ENCODE data around the gene SORCS2.

The SORCS2 gene

DNA sequence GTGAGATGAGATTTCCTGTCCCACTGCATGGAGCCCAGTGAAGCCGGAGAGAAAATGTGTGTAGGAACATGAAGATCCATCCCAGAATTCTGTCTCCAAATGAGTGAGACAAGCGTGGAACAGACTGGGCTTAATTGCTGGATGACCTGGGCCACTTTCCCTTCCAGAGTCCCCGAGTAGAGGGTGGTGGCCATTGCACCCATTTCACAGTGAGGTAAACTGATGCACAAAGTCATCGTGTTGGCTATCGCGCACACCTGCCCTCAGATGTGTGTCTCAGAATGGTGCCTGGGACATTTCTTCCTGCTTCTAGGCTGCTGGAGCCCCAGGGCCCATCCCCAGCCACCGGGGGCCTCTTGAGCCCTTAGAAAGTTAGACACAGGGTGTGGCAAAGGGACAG is 285.4 kb downstream of the SORCS2 start:
- no peak for DNase-seq (ENCODE audit: low spot score)

DNA sequence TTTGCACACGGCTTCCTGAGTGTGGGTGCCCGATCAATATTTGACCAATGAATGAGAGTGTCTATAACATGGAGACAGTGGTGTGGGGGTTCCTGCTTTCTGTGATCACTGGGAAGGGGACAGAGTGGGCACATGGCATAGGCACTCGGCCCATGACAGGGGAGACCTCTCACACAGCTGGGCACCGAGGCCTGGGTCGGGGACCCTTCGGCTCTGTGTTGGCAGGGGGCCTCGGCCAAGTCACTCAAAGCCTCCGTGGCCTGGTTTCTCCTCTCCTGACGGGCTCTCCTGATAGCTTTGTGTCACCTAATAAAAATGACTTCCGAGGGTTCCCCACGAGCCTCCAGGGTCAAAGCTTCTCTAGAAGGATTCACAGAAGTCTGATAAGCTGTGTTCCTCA is 286.3 kb downstream of the SORCS2 start:
- no peak for DNase-seq (ENCODE audit: low spot score)

DNA sequence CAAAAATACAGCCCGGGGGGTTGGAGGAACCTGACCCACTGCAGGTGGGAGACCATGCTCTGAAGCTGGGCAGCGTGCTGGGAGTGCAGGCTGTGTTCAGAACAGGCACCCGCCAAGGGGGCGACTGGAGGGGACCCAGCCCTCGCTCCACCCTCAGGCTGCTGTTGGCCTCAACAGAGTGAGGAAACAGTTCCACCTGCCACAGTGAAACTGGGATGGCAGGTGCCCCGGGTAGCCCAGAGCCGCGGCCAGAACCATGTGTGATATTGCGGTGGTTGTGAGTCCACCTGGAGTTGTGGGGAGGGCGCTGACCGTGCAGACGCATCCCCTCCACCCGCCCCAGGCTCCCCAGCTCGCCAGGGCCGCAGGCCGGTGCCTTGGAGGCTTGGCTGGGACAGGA is 288.1 kb downstream of the SORCS2 start:
- no peak for DNase-seq (ENCODE audit: low spot score)

DNA sequence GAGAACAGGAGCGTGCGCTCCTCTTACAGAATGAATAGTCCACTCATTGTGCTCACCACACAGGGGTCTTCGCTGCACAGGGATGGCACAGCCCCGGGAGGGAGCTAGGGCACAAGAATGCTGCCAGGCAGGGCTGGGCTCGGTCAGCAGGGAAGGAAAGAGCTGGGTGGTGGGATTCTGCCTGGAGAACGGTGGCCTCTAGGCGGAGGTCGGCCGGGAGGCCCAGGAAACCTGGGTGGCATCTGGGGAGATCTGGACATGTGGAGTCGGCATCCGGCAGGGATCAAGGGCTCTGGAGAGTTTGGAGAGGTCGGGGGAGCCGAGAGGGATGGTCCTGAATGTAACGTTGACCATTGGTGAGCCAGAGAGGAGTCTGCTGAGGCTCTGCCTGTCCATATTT is 288.9 kb downstream of the SORCS2 start:
- no peak for DNase-seq (ENCODE audit: low spot score)

DNA sequence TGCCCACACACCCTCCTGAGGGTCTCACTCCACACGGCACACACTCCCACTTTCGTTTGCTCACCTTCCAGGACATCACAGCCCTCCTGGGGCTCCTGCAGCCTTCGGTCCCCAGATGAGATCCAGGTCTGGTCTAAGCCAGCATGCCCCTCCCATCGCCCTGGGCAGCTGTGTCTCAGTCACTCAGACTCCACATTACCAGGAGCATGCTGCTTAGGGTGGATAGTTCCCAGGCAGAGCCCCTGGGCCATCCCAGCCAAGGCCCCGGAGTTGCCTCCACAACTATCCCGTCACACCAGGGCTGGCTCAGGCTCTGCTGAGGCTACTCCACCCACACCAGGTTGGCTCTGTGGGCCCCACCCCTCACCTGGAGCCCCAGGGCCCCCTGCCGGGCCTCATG is 292.8 kb downstream of the SORCS2 start:
- no peak for DNase-seq (ENCODE audit: low spot score)

DNA sequence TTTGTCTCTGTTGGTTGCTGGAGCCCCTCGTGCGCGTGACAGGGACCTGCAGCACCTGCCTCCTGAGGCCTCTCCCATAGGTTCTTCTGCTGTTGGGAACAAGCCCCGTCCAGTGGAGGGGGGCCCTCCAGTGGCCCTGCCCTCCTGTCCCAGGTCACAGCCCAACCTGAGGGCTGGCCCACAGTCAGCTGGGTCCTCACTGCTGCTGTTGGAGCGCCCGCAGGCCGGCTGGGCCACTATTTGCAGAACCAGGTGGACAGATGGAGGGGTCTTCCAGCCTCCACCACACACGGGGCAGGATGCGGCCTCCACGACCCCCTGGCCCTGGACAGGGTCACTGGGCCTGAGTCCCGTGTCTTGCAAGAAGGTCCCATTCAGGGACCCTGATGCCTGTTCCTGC is 293.8 kb downstream of the SORCS2 start:
- DNase-seq (ENCODE audit: low spot score) = no peak

DNA sequence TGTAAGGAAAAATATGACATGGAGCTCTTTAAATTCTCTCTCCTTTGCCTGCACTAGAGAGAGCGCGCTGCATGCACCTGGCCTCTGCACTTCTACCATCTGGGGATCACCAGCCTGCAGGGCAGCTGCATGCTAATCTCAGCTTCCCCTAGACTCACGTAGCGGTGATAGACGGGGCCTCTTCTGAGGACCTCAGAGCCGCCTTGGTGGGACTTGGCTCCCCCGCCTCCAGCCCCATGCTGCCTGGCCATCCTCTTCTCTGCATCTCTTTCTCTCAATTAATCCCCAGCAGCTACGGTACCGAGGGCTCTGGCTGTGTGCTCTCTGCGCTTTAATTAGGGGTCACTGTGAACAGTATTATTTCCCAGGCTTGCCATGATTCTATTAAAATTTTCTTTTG is 295.2 kb downstream of the SORCS2 start:
- no peak for DNase-seq (ENCODE audit: low spot score)

DNA sequence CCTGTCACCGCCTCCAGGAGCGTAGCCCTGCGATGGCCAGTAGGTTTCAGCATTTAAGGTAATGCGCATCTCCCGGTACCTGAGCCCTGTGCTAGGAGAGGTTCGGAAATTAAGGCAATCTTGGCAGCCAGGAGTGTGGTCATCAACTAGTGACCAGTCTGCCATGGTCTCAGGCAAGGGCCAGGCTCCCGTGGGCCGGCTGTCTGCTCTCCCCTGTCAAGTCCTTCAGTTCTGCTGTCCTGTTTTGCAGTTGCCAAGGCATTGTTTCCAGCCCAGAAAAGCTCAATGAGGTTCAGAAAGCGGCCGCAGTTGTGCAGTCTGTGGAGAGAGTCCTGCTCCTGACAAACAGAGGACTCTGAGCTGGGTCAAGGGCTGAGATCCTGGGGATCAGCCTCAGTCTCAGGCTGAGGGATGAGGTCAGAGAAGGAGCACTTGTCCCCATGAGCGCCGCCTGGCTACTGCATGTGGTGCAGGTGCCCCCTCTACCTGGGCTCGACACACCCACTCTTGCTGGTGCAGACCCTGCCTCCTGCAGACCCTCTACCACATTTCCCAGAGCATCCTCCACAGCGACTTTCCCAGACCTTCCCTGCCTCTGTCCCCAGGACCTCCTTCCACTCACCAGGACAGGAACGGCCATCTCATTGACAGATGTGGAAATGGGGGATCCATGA is 295.8 kb downstream of the SORCS2 start:
- no peak for DNase-seq (ENCODE audit: low spot score)

DNA sequence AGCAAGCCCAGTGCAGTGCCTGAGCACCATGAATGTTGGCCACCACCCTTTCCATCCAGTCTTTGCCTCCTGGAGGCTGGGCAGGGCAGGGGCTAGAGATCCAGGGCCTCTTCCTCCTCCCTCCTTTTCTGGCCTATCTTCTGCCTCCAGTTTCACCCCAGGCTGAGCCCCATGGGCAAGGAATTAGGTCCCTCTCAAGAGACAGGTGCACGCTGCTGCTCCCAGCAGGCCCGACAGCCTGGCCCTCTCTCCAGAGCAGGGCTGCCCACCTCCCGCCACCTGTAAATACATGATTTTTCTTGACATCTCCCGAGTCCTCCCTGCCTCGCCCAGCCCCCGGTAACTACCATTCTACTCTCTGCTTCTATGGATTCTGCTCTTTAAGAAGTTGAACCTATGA is 299.6 kb downstream of the SORCS2 start:
- DNase-seq (ENCODE audit: low spot score) = no peak

DNA sequence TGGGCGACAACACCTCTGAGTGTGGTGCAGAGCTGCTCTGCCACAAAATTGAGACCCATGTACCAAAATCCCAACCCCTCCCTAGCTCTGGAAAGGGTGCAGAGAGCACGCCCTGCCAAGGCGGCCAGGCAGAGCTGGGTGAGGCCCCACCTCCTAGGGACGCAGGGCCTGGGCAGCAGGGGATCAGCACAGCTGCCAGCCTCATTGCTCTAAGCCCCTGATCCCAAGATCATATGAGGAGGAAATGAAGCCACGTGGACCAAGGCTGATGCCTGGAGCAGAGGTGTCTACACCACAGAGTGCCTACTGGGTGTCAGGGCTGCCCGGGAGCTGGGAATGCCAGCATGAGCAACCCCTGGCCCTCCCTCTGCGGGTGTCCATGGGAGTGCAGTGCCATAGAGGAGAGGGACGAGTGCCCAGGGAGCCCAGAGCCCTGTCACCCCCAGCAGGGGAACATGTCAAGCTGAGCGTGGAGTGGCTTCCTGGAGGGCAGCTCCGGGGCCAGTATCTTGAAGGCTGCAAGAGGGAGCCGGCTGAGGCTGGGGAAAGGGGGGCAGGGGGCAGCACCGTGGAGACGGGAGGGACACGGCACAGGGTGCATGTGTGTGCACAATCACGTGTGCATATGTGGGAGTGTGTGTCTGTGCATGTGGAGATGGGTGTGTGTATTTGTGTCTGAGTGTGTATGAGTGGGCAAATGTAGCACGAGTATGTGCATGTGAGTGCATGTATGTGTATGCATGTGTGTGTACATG is 306.3 kb downstream of the SORCS2 start:
- DNase-seq (ENCODE audit: low spot score) = no peak

DNA sequence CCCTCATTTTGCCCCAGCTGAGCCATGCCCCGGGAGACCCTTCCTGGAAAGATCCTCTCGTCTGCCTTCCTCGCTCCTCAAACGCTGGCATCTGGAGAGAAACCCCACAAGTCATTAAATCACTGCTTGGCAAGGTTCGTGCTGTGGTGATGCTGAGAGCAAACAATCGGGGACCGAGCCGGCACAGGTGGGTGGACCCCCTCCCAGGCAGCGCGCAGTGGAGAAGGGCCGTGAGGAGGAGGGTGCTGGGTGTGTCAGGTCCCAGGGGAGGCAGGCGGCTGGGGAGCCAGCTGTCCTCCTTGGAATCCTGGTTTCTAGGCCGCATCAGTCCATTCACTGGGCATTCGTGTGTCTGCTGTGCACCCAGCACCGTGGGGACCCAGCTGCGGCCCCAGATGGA is 307.3 kb downstream of the SORCS2 start:
- no peak for DNase-seq (ENCODE audit: low spot score)

DNA sequence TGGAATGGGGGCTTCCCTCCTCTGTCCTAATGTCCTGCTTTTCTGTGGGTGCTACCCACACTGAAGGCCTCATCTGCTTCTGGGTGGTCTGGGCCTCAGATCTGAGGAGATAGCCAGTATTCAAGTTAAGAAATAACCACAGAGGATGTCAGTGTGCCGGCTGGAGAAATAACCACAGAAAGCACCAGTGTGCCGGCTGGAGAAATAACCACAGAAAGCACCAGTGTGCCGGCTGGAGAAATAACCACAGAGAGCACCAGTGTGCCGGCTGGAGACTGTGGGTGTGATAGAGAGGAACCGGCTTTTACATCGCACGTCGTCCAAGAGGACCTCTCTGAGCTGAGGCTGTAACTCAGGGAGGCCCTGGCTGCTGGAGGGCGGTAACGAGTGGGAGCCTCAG is 308.1 kb downstream of the SORCS2 start:
- DNase-seq (ENCODE audit: low spot score) = no peak

DNA sequence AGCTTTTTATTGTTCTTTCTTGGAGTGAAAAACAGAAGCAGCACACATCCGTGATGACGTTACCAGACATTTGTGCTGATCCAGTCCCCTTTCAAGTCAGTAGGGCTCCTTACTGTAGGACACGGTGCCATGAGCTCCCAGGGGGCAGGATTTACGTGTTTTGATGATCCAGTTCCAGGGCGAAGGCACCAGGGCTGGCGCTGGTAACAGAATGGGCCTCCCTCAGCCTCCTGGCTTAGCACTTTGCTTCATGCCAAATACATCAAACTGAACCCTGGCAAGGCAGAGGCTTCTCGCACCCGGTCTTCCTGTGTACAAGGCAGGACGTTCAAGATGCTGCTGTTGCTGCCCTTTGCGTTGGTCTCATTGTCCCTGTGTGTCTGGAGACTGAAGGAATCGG is 309.0 kb downstream of the SORCS2 start:
- DNase-seq (ENCODE audit: low spot score) = no peak

DNA sequence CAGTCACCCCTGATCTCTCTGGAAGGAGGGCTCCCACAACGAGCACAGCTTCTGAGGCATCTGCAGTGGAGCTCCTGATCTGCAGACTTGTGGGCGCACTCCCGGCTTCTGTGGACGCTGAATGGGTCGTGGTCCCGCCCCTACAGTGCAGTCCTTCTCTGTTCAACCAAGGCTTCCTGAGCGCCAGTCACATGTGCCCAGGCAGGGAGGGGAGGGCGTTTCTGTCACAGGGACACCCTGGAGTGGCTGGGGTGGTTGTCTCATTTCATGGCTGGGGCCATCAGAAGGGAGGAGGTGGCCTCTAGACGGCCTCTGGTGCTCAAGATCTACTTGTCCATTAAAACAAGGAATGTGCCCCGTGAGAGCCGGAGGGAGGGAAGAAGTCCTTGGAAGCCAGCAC is 309.5 kb downstream of the SORCS2 start:
- no peak for DNase-seq (ENCODE audit: low spot score)

DNA sequence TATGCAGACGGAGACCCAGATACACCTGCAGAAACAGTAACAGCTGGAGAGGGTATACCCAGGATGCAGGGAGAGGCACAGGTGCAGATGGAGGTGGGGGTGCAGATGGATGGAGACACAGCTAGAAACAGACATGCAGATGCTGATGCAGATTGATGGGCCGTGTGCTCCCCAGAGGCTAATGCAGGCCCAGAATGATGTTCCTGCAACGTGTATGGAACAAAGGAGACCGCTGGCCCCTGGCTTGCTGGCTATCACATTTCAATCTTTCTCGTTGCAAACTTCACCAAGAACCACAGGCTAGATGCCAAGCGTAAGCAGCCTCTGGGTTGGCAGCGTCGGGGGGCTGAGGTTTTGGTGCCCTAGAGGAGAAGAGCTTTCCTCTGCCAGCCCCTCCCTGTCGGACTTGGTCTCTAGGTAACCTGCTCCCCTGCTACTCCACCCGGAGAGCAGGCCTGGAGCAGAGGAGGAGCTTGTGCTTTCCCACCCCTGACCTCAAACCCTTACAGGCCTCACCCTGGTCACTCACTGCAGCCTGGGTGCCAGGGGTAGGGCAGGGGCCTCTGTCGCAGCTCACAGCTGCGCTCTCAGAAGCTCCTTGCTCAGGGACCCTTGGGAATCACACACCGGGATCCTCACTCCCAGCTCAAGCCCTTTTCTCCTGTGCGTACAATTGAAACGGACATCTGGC is 311.4 kb downstream of the SORCS2 start:
- no peak for DNase-seq (ENCODE audit: low spot score)

DNA sequence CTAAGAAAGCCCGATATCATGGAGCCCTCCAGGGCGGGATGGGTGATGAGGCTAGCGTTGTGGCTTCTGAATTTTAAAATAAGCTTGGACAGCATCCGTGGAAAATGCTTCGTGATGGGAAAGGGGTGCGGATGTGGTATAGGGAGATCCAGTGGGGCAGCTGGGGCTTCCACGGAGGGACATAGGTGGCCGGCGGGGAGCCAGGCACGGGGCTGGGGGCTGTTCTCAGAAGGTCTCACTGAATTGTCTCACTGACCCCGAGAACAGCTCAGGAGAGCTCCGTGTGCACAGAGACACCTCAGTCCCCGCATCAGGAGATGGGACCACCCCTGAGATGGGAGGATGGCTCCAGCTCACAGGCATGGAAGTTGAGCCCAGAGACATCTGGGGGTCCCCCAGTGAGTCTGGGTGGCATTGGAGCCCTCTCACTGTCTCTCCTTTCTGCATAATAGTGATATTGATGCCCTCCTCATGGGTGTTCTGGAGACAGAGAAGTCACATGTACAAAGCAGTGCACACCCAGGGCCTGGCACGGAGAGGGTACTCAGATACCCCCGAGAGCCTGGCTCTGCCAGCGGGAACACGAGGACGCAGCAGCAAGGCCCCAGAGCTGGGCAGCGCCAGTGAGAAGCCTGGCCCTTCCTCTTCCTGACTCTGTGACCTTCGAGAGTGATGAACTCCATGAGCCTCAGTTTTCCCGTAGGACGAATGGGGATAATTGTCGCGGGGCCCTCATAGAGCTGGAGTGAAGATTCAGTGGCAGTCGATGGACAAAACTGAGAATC is 313.0 kb downstream of the SORCS2 start:
- no peak for DNase-seq (ENCODE audit: low spot score)

DNA sequence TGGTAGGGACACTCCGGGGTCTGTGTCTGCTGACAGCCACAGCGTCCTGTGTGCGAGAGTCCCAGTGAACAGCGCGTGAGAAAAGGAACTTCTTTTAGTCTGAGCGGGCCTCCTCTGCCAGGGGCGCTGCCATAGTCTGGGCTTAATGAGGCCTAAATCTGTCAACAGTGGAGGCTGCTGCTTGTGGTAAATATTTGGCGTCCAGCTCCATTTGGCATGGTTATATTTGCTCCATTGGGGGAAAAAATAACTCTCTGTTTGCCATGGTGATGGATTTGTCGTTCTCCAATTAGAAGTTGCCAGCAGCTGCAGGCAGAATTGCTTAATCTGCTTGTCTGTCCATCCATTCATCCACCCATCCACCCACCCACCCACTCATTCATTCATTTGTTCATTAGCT is 313.8 kb downstream of the SORCS2 start:
- DNase-seq (ENCODE audit: low spot score) = no peak

DNA sequence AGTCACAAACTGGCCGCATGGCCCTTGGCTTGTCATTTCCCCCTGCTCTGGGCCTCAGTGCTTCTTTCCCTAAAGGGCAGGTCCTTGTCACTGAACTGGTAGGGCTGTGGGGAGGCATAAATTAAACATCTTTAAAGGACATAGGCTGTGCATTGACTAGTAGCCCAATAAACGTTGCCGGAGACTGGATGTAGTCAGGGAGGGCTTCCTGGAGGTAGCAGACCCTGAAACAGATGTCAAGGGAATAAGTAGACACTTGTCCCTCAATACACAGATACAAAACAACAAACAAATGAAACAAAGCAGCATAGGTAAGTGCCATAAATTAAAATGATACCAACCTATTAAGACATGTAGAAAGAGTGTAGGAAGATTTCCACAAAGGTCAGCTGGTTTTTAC is 314.2 kb downstream of the SORCS2 start:
- no peak for DNase-seq (ENCODE audit: low spot score)

DNA sequence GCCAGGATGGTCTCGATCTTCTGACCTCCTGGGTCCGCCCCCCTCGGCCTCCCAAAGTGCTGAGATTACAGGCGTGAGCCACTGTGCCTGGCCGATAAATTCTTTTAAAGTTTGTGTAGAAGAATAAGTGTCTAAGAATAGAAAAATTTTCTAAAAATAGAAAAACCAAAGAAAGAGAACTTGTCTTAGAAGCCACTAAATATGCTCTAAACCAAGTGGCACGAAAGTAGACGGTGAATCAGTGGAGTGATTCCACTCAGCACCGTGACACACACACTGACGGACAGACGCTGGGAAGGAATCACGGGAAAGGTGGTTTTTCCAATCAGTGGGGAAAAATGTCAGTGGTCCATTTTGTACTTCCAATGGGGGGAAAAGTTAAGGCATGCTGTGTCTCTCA is 315.0 kb downstream of the SORCS2 start:
- DNase-seq (ENCODE audit: low spot score) = no peak

DNA sequence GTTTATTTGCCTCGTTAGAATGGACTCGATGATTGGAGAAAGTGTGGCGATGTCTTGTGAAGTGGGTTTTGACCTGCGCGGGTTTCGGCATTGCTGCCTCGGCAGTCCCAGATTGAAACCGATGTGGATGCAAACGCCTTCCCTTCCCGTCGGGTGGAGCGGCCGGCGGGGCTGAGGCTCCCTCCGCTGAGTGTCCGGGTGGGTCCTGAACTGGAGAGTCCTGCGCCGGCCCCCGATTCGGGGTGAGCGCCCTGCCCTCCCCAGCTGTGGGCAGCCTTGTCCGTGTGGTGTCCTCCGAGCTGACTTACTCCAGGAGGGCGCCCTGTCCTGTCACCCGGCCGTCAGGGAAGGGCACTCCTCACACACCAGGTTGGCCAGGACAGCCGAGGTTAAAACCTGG is 317.7 kb downstream of the SORCS2 start:
- DNase-seq (ENCODE audit: low spot score) = no peak

DNA sequence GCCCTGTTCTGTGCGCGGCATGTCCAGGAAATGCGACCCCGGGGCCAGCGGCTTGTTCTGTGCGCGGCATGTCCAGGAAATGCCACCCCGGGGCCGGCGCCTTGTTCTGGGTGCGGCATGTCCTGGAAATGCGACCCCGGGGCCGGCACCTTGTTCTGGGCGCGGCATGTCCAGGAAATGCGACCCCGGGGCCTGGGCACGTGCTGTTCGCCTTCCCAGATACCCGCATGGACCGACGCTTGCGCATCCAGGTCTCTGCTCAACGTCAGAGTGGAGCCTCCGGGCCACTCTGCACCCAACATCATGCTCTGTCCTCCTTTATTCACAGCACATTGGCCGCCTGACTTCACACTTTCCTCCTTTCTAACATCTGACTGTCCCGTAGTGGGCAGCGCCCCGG is 318.2 kb downstream of the SORCS2 start:
- no peak for DNase-seq (ENCODE audit: low spot score)

DNA sequence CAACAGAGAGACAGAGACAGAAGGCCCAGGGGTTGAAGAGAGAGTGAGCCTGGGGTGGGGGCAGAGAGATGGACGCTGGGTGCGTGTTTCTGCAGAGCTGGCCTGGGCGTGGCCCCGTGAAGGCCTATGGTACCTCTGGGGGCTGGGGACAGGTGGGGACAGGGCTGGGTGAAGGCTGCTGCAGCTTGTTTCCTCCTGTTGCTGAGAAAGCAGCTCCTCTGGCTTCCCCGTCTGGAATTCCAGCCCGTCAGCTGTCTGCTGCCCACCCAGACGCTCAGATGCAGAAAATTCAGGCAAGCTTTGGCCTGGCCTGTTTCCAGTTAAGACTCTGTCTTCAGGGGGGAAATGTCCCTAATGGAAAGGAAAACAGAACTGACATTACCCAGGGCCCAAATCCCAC is 319.2 kb downstream of the SORCS2 start:
- DNase-seq (ENCODE audit: low spot score) = no peak

DNA sequence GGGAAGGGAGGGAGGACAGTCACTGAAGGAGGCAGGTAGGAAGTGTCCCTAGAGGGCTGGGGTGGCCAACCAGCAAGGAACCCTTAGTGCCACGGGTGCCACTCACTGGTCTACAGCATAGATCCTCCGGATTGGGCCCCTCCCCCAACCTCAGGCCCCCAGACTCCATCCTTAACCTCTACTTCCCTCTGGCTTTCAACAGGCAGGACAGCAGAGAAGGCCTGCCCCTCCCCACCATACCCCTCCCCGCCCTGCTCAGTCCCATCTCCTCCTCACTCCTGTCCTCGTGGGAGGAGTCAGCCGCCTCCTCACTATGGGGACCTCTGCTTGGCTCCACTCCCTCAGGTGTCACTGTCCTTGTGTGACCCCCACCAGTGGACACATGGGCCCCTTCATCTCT is 320.1 kb downstream of the SORCS2 start:
- DNase-seq (ENCODE audit: low spot score) = no peak

Data from kidney capillary endothelial cell (primary cell).